ENCODE data around the gene PA2G4.

DNA sequence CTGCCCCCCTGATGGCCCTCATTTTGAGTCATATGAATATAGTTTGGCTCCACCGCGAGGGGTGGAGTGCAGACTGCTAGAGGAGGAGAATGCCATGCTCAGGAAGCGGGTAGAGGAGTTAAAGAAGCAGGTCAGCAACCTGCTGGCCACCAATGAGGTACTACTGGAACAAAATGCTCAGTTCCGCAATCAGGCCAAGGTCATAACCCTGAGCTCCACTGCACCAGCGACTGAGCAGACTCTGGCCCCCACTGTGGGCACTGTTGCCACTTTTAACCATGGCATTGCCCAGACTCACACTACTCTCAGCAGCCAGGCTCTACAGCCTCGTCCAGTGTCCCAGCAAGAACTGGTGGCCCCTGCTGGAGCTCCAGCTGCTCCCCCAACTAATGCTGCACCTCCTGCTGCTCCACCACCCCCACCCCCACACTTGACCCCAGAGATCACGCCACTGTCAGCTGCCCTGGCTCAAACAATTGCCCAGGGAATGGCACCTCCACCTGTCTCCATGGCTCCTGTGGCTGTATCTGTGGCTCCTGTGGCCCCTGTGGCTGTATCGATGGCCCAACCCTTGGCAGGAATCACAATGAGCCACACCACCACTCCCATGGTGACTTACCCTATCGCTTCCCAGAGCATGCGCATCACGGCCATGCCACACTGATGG lies 17.0 kb downstream of the PA2G4 start:
- TF ChIP-seq, protein P1, sequence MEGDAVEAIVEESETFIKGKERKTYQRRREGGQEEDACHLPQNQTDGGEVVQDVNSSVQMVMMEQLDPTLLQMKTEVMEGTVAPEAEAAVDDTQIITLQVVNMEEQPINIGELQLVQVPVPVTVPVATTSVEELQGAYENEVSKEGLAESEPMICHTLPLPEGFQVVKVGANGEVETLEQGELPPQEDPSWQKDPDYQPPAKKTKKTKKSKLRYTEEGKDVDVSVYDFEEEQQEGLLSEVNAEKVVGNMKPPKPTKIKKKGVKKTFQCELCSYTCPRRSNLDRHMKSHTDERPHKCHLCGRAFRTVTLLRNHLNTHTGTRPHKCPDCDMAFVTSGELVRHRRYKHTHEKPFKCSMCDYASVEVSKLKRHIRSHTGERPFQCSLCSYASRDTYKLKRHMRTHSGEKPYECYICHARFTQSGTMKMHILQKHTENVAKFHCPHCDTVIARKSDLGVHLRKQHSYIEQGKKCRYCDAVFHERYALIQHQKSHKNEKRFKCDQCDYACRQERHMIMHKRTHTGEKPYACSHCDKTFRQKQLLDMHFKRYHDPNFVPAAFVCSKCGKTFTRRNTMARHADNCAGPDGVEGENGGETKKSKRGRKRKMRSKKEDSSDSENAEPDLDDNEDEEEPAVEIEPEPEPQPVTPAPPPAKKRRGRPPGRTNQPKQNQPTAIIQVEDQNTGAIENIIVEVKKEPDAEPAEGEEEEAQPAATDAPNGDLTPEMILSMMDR (IDR thresholded peaks at IDR 0.05; ENCODE audit: poor library complexity), result no peak
- TF ChIP-seq EZH2phosphoT487 (IDR thresholded peaks at IDR 0.05; ENCODE audit: low read depth, severe bottlenecking, unreplicated experiment), result no peak
